Mesenteric fat pad (tissue), 1 donor: ENCODE results near the gene MAFF. TPM values are rescaled to one million over a fixed set of nuclear protein-coding genes. Genes with fewer than 3 reads are reported as not detected.
"Not testable (repeated sequence)": the region's sequence is repeated elsewhere in the genome, so short reads cannot be mapped to it uniquely, and the experiment has no call there.

Experiments used
- DNase-seq: peaks from one replicate; pipeline ENCODE4 v3.0.0-alpha.2; 2020; ENCODE audit warnings: low spot score
- total RNA-seq: library from RNA; stranded (reverse); fragmentation: NEBNext Ultra II Directional; extraction: Animal tissue kit (Norgen Biotek cat#: 25700); gene quantifications from one replicate; pipeline ENCODE4 v1.2.1, GENCODE V29; 2021
- donor health status: DM: yes; HTN: yes; CAD: no.

Gene MAFF
- total RNA-seq, 1 donor from 2014 or later = 101 TPM

DNA sequence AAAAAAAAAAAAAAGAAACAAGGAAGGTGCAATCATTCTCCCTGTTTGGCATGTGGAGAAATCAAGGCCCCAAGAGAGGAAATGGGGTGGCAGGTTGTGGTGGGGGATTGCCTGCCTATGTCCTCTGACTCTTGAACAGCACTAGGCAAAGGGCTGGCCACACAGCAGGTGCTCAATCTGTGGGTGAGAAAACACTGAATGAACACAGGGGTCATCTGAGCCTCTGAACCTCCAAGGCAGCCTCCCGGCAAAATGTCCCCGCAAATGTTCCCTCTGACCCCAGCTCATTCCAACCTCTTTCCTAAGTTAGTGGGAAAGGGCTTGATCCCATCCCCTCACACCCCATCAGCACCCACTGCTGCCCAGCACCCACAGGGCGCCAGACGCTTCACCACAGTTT, 24.8 kb upstream of the MAFF start:
- DNase-seq = no peak

DNA sequence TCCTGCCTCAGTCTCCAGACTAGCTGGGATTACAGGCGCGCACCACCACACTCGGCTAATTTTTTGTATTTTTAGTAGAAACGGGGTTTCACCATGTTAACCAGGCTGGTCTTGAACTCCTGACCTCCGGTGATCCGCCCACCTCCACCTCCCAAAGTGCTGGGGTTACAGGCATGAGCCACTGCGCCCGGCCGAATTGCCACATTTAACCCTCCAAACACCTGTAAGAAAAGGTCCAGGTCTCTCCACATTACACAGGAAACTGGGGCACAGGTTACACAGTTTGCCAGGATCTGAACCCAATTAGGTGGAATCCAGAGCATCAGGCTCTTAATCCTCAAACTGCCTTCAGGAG, 24.2 kb upstream of the MAFF start:
- not testable (repeated sequence) for DNase-seq

DNA sequence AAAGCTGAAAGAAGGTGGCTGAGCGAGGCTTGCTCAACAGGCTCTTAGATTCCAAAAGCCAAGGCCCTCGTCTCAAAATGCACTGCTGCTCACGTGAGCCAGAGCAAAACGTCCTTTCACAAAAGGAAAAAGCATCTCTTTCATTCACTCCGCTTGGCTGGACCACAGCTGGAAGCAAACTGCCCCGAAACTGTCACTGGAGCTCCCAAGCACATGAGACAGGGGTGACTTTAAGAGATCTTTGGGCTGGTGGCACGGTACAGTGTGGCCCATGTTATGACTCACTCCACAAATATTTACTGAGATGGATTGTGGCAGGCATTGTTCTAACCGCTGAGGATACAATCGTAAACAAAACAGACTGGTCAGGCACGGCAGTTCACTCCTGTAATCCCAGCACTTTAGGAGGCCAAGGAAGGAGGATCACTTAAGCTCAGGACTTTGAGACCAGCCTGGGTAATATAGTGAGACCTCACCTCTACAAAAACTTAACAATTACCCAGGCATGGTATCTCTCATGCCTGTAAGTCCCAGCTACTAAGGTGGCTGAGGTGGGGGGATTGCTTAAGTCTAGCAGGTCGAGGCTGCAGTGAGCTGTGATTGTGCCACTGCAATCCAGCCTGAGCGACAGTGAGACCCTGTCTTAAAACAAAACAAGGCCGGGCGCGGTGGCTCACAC, 23.7 kb upstream of the MAFF start:
- DNase-seq = no peak

DNA sequence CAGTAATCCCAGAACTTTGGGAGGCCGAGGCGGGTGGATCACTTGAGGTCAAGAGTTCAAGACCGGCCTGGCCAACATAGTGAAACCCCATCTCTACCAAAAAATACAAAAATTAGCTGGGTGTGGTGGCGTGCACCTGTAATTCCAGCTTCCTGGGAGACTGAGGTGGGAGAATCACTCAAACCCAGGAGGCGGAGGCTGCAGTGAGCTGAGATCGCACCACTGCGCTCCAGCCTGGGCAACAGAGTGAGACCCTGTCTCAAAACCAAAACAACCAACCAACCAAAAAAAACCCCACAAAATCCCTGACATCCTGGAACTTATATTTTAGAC, 23.2 kb upstream of the MAFF start:
- DNase-seq = not testable (repeated sequence)

DNA sequence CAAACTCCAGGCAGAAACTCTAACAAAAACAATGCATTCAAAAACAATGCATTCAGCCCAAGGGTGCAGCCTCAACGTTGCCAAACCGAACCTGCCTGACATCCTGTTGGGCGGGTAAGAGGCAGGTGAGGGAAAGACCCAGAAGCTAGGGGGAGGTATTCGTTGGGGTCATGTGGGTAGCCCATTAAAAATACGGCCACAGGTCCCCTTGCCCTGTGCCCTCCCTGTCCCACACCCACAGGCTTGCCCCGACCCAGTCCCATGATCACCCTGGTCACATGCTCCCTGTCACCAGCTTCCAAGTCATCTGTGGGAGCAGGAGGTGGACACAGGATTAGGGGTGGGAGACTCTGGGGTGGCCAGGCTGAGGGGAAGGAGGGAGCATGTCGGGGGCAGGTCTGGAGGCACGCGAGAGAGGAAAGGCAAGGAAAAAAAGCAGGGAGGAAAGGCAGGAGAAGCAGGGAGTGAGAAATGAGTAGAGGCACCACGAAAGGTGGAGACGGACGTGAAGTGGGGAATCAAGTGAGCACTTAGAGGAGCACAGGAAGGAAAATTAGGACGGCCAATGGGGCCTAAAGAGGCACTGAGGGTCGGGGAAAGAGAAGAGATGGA, 20.8 kb upstream of the MAFF start:
- DNase-seq = no peak

DNA sequence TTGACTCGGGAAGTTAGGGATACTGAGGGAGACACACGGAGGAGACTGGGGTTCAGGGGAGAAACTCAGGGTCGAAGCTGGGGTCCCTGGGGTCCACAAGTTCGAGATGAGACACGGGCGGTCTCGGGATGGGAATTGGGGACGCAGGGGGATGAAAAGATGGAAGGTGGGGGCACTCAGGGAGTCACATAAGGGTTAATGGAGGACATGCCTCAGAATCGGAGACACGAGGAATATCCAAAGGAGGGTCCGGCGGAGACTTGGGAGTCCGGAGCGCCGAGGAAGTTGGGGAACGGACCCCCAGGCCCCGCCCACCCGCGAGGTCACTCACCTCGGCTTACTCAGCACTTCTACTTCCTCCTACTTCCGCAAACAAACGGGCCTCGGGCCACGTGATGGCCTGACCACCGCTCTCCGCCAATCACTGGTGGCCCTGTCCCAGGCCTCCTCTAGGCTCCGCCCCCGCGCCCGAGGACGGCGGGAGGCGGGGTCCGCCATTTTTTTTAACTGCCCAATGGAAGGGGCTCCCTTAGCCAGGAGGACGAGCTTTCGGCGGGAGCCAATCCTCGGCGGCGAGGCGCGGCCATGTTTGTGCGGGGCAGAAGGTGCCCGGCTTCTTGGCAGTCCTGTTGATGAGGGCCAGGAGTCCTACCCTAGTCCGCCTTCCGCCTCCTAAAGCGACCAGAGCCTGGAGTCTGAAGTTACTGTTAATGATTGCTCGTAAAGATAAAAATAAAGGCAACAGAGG, 20.2 kb upstream of the MAFF start, which contains the start of gene PLA2G6:
Gene PLA2G6, minus strand, starts transcription at position 378 of the 748 bp plus-strand sequence. CDS start 12,404 bp downstream, outside the sequence.
- peak; percentile 100 for DNase-seq

DNA sequence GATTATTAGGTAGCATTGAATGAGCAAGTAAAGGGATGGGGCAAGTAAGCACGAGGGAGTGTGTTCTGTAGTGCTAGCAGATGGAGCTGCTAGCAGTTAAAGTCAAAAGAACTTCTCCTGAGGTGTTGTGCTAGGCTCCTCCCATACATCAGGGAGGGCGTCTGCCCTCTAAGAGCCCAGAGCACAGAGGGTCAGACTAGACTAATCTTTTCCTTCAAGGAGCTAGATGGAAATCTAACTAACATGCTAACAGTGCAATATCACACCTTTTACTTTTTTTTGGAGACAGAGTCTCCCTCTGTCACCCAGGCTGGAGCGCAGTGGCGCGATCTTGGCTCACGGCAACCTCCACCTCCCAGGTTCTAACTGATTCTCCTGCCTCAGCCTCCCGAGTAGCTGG, 17.0 kb upstream of the MAFF start:
- no peak for DNase-seq

DNA sequence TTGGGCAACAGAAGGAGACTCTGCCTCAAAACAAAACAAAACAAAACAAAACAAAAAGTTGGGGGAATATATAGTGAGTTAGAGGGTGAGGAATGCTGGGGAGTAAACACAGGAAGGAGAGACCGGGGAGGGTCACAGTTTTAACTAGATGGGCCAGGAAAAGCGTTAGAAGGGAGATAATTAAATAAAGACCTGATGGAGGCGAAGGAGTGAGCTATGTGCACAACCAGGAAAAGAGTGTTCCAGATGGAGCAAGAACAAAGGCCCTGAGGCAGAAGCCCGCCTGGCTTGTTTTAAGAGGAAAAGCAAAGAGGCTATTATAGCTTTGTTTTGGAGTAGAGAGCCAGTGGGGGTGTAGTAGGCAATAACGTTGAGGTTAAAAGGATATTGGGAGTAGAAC, 15.4 kb upstream of the MAFF start:
- DNase-seq = no peak

DNA sequence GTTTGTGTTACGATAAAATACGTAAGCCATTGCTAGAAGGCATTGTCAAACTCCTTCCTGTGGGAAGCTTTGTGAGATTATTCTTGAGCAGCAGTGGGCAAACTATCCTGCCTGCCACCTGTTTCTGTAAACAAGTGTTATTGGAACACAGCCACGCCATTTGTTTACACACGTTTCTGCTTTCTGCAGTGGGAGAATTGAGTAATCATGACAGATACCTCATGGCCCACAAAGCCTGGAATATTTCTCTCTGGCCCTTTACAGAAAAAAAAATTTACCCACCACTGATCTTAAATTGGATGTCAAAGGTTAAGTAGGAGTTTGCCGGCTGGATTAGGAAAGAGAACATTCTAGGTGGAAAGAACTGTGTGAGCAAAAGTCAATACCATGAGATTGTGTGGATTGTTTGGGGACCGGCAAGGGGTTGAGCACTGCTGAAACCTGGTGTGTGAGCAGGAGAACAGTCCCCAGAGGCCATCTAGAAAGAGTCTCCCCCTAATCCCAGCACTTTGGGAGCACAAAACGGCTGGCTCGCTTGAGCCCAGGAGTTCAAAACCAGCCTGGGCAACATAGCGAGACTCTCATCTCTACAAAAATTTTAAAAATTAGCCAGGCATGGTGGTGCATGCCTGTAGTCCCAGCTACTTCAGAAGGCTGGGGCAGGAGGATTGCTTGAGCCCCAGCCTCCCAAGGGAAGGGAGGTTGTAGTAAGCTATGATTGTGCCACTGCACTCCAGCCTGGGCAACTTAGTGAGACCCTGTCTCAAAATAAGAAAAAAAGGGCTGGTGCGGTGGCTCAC, 14.2 kb upstream of the MAFF start:
- DNase-seq = no peak

DNA sequence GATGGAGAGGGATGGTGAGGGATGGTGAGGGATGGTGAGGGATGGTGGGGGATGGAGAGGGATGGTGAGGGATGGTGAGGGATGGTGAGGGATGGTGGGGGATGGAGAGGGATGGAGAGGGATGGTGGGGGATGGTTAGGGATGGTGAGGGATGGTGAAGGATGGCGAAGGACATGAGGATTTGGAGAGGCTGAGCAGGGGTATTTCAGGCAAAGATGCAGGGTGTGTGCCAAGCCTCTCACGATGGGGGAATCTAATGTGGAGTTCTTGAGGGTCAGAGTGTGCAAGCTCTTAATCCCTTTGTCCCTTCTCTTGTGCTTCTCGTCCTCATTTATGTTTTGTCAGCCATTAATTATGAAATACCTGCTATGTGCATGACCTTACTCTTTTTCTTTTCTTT, 12.7 kb upstream of the MAFF start:
- DNase-seq = no peak

DNA sequence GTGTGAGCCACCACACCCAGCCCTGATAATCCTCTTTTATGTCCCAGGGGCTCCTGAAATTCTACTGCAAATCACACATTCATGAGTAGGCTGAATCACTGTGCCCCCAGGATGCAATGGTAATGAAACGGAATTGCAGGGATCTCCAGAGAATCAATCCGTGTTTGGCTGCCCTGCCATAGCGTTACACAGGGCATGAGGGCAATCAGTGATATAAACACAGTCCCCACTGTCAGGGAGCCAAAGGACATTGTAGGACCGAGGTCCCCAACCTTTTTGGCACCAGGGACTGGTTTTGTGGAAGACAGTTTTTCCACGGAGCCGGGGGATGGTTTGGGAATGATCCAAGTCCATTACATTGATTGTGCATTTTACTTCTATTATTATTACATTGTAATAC, 11.2 kb upstream of the MAFF start:
- no peak for DNase-seq

DNA sequence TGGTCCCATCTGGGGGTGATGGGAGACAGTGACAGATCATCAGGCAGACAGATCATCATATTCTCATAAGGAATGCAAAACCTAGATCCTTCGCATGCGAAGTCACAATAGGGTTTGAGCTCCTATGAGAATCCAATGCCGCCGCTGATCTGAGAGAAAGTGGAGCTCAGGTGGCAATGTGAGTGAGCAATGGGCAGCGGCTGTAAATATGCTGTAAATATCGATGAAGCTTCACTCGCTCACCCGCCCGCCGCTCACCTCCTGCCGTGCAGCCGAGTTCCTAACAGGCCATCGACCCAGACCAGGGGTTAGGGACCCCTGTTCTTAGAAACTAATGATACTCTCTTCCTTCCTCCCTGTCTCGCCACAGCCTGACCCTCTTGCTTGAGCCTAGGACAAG, 10.7 kb upstream of the MAFF start:
- no peak for DNase-seq

DNA sequence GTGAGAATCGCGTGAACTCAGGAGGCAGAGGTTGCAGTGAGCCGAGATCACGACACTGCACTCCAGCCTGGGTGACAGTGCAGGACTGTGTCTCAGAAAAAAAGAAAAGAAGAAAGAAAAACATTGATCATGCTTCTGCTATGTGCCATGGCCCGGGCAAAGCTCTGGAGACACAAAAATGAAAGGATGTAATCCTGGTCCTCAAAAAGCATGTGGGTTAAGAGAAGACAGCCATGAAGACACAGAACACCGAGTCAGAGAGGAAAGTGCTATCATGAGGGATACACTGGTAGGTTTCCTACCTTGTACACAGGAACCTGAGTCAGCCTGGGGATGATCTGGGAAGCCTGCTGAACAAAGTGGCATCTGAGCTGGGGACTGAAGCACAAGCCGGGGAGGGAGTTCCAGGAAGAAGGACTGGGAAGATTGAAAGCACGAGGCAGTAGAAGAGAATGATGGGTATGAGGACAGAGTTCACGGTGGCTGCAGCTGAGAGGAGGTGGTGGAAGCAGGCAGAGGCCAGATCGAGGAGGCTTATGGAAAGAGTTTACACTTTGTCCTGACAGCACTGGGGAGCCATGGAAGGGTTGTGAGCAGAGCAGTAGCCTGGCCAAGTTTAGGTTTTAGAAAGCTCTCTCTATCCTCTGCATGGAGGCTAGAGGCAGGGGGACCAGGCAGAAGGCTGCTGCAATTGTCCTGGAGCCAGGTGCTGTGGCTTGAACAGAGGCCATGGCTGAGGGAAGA, 9.9 kb upstream of the MAFF start:
- no peak for DNase-seq

DNA sequence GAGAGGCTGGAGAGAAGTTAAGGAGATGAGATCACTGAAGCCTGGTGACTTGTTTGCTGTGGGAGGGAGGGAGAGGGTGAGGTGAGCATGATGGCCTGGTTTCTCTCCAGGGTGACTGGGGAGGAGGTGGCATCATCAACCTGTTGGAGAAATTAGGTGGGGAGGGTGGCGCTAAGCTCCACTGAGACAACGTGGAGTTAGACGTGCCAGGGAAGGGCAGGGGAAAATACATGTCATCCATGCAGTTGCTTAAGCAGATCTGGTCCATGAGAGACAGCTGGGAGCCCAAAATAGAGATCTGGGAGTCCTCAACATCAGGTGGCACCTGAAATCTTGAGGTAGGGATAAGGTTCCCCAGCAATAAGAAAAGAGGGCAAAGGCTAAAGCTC, 9.3 kb upstream of the MAFF start:
- no peak for DNase-seq

DNA sequence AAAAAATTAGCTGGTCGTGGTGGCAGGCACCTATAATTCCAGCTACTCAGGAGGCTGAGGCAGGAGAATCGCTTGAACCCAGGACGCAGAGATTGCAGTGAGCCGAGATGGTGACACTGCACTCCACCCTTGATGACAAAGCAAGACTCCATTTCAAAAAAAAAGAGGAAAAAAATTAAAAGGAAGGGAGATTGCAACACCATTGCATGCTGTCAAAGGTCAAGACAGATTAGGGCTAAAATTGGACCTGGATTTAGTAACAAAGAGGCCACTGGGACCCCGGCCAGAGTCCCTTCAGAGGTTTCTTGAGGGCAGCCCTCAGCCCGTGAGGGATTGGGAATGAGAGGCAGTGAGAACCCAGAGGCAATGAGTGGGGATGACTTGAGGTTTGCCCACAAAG, 8.2 kb upstream of the MAFF start:
- DNase-seq = no peak

DNA sequence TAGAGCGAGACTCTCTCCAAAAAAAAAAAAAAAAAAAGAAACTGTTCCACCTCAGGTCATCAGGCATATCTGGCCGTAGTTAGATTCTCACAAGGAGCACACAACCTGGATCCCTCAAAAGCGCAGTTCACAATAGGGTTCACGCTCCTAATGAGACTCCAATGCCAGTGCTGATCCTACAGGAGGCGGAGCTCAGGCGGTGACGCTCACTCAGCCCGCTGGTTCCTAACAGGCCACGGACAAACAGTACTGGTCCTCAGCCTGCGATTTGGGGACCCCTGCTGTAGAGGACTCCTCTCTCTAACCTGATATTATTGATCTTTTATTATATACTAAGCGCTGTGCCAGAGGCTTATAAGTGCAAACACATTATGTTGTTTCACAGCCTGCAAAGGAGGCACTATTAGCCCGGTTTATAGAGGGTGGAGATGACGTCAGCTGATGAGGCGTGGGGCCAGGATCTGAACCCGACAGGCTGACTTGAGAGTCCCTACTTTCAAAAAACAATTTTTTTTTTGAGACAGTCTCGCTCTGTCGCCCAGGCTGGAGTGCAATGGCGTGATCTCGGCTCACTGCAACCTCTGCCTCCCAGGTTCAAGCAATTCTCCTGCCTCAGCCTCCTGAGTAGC, 4.9 kb upstream of the MAFF start:
- no peak for DNase-seq

DNA sequence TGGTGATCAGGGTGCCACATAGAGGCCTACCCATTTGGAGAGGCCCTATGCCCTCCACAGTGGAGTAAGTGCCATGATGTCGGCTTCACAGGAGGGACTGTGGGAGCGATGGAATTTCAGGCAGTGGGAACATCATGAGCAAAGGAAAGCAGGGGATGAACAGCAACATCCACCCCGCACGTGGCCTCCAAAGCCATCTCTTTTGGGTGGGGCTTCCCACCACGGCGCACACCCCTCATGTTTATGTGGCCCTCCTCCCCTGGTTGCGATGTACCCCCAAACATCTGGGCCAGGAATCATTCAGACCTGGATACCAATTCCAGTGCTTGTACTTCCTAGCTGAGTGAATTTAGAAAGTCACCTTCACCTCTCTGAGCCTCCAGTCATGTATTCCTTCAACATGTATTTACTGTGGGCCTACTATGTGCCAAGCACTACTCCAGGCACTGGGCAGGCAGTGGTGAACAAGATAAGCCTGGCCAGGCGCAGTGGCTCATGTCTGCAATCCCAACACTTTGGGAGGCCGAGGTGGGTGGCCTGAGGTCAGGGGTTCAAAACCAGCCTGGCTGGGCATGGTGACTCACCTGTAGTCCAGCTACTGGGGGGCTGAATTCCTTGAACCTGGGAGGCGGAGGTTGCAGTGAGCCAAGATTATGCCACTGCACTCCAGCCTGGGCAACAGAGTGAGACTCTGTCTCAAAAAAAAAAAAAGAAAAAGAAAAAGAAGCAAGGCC, 1.8 kb upstream of the MAFF start:
- no peak for DNase-seq

DNA sequence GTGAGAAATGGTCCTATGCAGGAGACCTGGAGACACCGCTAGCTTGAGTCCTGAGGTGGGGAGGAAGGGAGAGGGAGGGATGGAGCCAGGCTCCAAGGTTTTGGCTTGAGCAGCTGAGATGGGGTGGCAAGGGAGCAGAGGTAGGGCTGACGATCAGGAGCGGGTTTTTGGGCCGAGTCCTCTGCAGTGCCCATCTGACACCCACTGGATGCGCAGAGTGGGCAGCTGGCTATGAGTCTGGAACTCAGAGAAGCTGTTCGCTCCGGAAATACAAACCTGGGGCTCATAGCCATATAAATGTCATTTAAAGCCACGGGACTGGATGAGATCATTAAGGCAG, 453 bp upstream of the MAFF start:
- DNase-seq = no peak

DNA sequence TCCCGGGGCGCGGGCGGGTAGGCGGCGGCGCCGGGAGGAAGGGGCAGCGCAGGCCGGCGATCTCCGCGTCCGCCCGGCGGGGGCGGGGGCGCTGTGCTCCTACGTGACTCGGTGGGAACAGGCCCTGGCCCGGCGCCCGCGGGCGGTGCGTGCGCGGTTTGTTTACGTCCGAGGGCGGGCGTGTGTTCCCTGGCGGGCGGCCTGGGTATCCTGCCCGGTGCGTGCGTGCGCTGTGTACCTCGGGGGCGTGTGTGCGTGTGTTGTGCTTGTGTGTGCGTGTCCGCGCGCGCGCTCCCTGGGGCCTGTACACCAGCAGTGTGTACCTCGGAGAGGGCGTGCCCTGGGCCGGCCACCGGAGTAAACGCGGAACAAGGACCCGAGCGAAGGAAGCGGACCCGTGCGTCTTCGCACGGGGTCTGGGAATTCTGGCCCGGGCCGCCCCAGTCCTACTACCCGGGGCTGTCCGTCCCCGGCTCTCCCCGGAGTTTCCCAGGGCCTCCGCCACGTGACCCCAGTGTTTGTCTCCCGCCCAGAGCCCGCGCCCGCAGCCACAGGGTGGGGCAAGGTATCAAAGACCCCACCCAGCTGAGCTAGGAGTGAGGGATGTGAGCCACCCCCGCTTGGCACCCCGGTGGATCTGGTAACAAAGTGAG, 769 bp downstream of the MAFF start:
- peak; percentile 96 for DNase-seq
